ENCODE measurements around the gene ALDH16A1. TPM values are rescaled to one million over a fixed set of nuclear protein-coding genes. Genes with fewer than 3 reads are reported as not detected.
A peak's percentile ranks its signal among the peaks of the same experiment; 100 is the strongest.

Gene ALDH16A1
- total RNA-seq, 2 experiments from 2014 or later = 43.4 to 46.8 TPM

GRCh38 chr19:49427339-49427738 lies 25.7 kb upstream of the ALDH16A1 start:
- Mint-ChIP-seq H3K4me3 (no peak overlapping the region), H3K9me3 (no peaks in the 10 kb centered on the region), H3K4me1 (ENCODE audit: low read depth) (peaks cover 55% of the 10 kb centered on the region), H3K27ac (no peak overlapping the region), H3K27me3 (ENCODE audit: low read depth) (peaks cover 86% of the 10 kb centered on the region), H3K36me3 (ENCODE audit: low read depth) (no peaks in the 10 kb centered on the region)
- intact Hi-C loops (cut with micrococcal nuclease) = no loop called here
- CTCF ChIA-PET = no interaction called here
- DNase-seq = no peak

GRCh38 chr19:49427855-49428546 lies 25.0 kb upstream of the ALDH16A1 start:
- intact Hi-C loops (cut with micrococcal nuclease) = no loop called here
- peaks cover 53% of the 10 kb centered on the region for H3K4me1 Mint-ChIP-seq (ENCODE audit: low read depth)
- H3K9me3 Mint-ChIP-seq = no peaks in the 10 kb centered on the region
- peak overlapping the region; percentile 20 for H3K4me3 Mint-ChIP-seq
- H3K27me3 Mint-ChIP-seq (ENCODE audit: low read depth) = peaks cover 88% of the 10 kb centered on the region
- no peak for DNase-seq
- no peaks in the 10 kb centered on the region for H3K36me3 Mint-ChIP-seq (ENCODE audit: low read depth)
- CTCF ChIA-PET = interaction anchor here (1.6 kb wide), 1 partner anchor 17 kb away, joined by 4 read pairs; no protein-coding TSS in a partner anchor
- H3K27ac Mint-ChIP-seq = no peak overlapping the region

- CTCF ChIA-PET = interaction anchor here (1.1 to 1.8 kb wide), 3 partner anchors 17 to 36 kb away, joined by 3 to 4 read pairs (median 4); no protein-coding TSS in a partner anchor
- H3K27me3 Mint-ChIP-seq (ENCODE audit: low read depth) = peaks cover 89% of the 10 kb centered on the region
- H3K36me3 Mint-ChIP-seq (ENCODE audit: low read depth) = no peaks in the 10 kb centered on the region
- H3K9me3 Mint-ChIP-seq = no peaks in the 10 kb centered on the region
- DNase-seq = no peak
- intact Hi-C loops (cut with micrococcal nuclease) = no loop called here
- peaks cover 51% of the 10 kb centered on the region for H3K4me1 Mint-ChIP-seq (ENCODE audit: low read depth)
- H3K4me3 Mint-ChIP-seq = peak overlapping the region; percentile 20
- H3K27ac Mint-ChIP-seq = no peak overlapping the region
These were observed 24.2 kb upstream of the ALDH16A1 start for GRCh38 chr19:49428547-49429451.

DNA sequence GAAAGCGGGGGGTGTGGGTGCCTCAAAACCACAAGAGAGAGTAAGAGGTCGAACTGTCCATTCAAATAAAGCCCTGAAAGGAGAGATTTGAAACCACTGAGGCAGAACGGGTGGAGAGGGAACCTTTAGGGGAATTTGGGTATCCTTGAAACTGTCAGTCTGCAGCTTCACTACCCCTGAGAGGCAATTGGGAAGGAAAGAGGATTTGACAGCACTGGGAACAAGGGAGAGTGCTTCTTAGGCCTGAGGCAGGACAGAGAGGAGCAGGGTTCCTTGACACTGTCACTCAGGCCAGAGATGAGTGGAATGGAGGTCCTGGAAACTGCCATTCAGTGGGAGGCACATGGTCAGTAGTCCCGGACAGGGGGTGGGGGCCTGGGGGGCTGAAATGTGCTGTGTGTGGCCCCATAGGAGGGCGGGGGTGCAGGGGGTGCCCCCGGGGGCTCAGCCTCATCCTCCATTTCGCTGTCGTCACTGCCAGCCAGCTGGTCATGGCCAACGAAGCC lies 22.8 kb upstream of the ALDH16A1 start:
- no peak for DNase-seq
- Mint-ChIP-seq H3K27me3 (ENCODE audit: low read depth) (peaks cover 90% of the 10 kb centered on the region), H3K9me3 (no peaks in the 10 kb centered on the region), H3K4me3 (no peak overlapping the region), H3K36me3 (ENCODE audit: low read depth) (no peaks in the 10 kb centered on the region), H3K27ac (no peak overlapping the region), H3K4me1 (ENCODE audit: low read depth) (peaks cover 48% of the 10 kb centered on the region)
- intact Hi-C loops (cut with micrococcal nuclease) = loop anchor here (2.0 kb wide), 1 partner anchor 37 kb away; no protein-coding TSS in a partner anchor
- CTCF ChIA-PET = interaction anchor here (0.6 to 1.8 kb wide), 4 partner anchors 25 to 40 kb away, joined by 3 to 4 read pairs (median 3); no protein-coding TSS in a partner anchor

GRCh38 chr19:49430678-49431329 lies 22.2 kb upstream of the ALDH16A1 start:
- no peaks in the 10 kb centered on the region for H3K36me3 Mint-ChIP-seq (ENCODE audit: low read depth)
- peaks cover 45% of the 10 kb centered on the region for H3K4me1 Mint-ChIP-seq (ENCODE audit: low read depth)
- no peak overlapping the region for H3K27ac Mint-ChIP-seq
- peak; percentile 56 for DNase-seq
- H3K27me3 Mint-ChIP-seq (ENCODE audit: low read depth) = peaks cover 89% of the 10 kb centered on the region
- H3K4me3 Mint-ChIP-seq = no peak overlapping the region
- H3K9me3 Mint-ChIP-seq = no peaks in the 10 kb centered on the region
- intact Hi-C loops (cut with micrococcal nuclease) = loop anchor here (2.0 kb wide), 1 partner anchor 38 kb away; no protein-coding TSS in a partner anchor
- CTCF ChIA-PET = interaction anchor here (0.6 to 1.8 kb wide), 2 partner anchors 38 to 46 kb away, joined by 3 to 4 read pairs; no protein-coding TSS in a partner anchor

- Mint-ChIP-seq H3K4me3 (no peak overlapping the region), H3K36me3 (ENCODE audit: low read depth) (no peaks in the 10 kb centered on the region), H3K27me3 (ENCODE audit: low read depth) (peaks cover 89% of the 10 kb centered on the region), H3K4me1 (ENCODE audit: low read depth) (peaks cover 40% of the 10 kb centered on the region), H3K9me3 (no peaks in the 10 kb centered on the region), H3K27ac (no peak overlapping the region)
- intact Hi-C loops (cut with micrococcal nuclease) = loop anchor here (2.0 kb wide), 1 partner anchor 39 kb away; no protein-coding TSS in a partner anchor
- peak; percentile 24 for DNase-seq
- CTCF ChIA-PET = interaction anchor here (0.6 kb wide), 1 partner anchor 45 kb away, joined by 3 read pairs; no protein-coding TSS in a partner anchor
These were observed 21.7 kb upstream of the ALDH16A1 start for GRCh38 chr19:49431330-49431749.

DNA sequence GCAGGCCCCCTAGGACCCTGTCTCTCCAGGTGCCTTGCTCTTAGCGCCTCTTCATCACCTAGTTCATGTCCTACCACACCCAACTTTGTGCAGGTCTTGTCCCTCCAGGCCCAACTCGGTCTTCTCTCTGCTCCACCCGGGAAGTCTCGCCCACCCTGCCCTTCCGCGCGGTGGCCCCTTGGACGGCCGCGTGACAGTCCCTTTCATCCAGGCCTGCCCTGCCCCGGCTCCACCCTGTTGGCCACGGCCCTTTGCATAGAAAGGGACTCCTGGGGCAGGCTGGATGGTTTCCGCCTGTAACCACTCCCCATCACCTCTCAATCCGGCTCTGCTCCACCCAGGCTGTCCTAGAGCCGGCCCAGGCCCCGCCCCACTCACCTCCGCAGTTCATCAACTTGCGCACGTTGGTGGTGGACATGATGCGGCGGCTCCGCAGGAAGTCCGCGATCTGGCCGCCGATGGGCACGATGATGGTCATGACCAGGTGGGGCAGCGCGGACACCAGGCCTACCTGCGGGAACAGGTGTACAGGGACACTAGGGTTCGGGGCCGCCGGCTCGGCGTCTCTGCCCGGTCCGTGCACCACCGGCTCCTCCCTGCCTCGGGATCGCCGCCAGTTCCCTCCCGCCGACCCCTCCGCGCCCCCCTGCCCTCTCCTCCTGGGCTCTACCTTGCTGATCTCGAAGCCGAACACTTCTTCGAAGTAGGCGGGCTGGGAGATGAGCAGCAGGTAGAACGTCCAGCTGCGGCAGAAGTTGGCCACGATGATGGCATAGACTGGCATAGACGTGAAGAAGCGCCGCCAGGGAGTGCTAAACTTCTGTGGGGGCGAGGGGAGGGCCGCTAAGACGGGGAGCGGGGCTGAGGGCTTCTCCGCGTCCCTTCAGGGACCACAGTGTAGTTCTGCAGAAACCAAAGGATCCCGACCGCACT lies 20.6 kb upstream of the ALDH16A1 start:
- peaks cover 37% of the 10 kb centered on the region for H3K4me1 Mint-ChIP-seq (ENCODE audit: low read depth)
- no peak overlapping the region for H3K4me3 Mint-ChIP-seq
- no peaks in the 10 kb centered on the region for H3K36me3 Mint-ChIP-seq (ENCODE audit: low read depth)
- DNase-seq = peak; percentile 45
- no peak overlapping the region for H3K27ac Mint-ChIP-seq
- CTCF ChIA-PET = no interaction called here
- no peaks in the 10 kb centered on the region for H3K9me3 Mint-ChIP-seq
- intact Hi-C loops (cut with micrococcal nuclease) = no loop called here
- H3K27me3 Mint-ChIP-seq (ENCODE audit: low read depth) = peaks cover 89% of the 10 kb centered on the region

DNA sequence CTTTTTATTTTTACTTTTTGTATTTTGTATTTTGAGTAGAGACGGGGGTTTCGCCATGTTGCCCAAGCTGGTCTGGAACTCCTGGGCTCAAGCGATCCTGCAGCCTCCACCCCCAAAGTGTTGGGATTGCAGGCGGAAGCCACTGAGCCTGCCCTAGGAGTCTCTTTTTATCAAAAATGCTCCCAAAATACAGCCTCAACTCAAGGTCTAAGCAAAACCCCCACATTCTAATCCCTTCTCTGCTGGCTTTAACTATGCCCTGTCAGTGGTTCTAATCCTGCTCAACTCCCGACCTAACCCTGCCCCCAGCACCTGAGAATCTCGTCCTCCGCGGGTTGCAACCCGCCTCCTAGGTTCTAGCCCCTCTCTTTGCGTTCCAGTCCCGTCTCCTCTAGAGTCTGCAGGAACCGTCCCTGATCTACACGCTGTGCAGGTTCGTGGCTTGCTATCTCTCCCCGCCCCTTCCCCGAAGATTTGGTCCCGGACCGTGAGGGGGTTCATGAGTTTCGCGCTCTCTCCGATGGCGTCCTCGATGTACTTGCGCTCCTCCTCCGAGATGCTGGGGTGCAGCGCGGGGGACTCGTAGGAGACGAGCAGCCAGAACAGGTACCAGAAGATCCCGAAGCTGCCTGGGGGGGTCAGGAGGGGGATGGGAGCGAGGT lies 19.7 kb upstream of the ALDH16A1 start:
- no peak overlapping the region for H3K4me3 Mint-ChIP-seq
- H3K4me1 Mint-ChIP-seq (ENCODE audit: low read depth) = peaks cover 29% of the 10 kb centered on the region
- no peaks in the 10 kb centered on the region for H3K9me3 Mint-ChIP-seq
- intact Hi-C loops (cut with micrococcal nuclease) = no loop called here
- H3K36me3 Mint-ChIP-seq (ENCODE audit: low read depth) = no peaks in the 10 kb centered on the region
- H3K27me3 Mint-ChIP-seq (ENCODE audit: low read depth) = peaks cover 91% of the 10 kb centered on the region
- H3K27ac Mint-ChIP-seq = no peak overlapping the region
- no peak for DNase-seq
- CTCF ChIA-PET = no interaction called here

DNA sequence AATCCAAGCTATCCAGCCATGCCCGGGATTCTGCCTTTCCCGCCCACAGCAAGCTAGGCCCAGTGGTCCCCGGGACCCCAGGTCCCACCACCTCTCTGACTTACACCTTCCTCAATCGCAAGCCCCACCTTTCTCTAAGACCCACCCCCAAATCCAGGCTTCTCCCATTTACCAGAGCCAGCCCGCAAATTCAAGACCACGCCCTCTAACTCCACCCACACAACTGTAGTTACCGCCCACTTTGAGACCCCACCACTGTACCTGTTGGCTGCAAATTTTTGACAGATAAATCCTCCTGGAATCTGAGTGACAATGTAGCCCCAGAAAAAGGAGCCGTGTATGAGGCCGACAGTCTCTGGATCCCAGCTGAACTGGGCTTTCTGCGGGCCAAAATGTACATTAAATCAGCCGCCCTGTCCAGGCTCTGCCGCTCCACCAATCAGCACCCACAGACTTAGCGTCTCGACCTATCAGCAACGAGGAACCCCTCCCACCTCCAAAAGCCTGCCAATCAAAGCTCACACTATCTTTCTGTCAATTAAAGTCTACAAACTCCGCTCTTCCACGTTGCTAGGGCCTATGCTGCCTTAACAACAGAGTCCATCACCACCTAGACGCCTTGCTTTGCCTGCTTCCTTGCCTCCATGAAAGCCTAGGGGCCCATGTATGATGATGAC lies 18.0 kb upstream of the ALDH16A1 start:
- H3K4me3 Mint-ChIP-seq = no peak overlapping the region
- no peaks in the 10 kb centered on the region for H3K36me3 Mint-ChIP-seq (ENCODE audit: low read depth)
- H3K27me3 Mint-ChIP-seq (ENCODE audit: low read depth) = peaks cover 93% of the 10 kb centered on the region
- CTCF ChIA-PET = interaction anchor here (0.5 to 1.7 kb wide), 7 partner anchors 8 to 43 kb away, joined by 3 to 6 read pairs (median 3); no protein-coding TSS in a partner anchor
- no peaks in the 10 kb centered on the region for H3K9me3 Mint-ChIP-seq
- intact Hi-C loops (cut with micrococcal nuclease) = no loop called here
- H3K4me1 Mint-ChIP-seq (ENCODE audit: low read depth) = peaks cover 23% of the 10 kb centered on the region
- no peak for DNase-seq
- H3K27ac Mint-ChIP-seq = no peak overlapping the region

GRCh38 chr19:49435670-49436069 lies 17.4 kb upstream of the ALDH16A1 start:
- no peak for DNase-seq
- Mint-ChIP-seq H3K27ac (no peak overlapping the region), H3K4me3 (no peak overlapping the region), H3K36me3 (ENCODE audit: low read depth) (no peaks in the 10 kb centered on the region), H3K9me3 (no peaks in the 10 kb centered on the region), H3K27me3 (ENCODE audit: low read depth) (peaks cover 94% of the 10 kb centered on the region), H3K4me1 (ENCODE audit: low read depth) (peaks cover 23% of the 10 kb centered on the region)
- intact Hi-C loops (cut with micrococcal nuclease) = no loop called here
- CTCF ChIA-PET = interaction anchor here (0.7 to 1.7 kb wide), 5 partner anchors 9 to 44 kb away, joined by 3 to 6 read pairs (median 3); no protein-coding TSS in a partner anchor

Measured in activated naive CD4-positive, alpha-beta T cell treated with anti-CD3 and anti-CD28 coated beads for 36 hours (primary cell).